HEK293 (cell line): Measurements from ENCODE around the gene SF3B3.

ENCODE experiments used
- CTCF ChIA-PET: fragments of 350-600 bp; formaldehyde crosslinking; extraction: SDS; loops from one replicate; lab custom pipeline; 2021; ENCODE audit warnings: antibody characterized with exemption; lab: Yijun Ruan, JAX
- POLR2A ChIA-PET: fragments of 300-600 bp; formaldehyde crosslinking; extraction: SDS; loops from one replicate; lab custom pipeline; 2020; ENCODE audit warnings: antibody characterized with exemption, inconsistent platforms; lab: Yijun Ruan, JAX
- H3K27ac ChIP-seq: fragments of 200-500 bp; sonication (Bioruptor generic); 2 replicates; pipeline ENCODE4 v1.5.1; 2014; ENCODE audit warnings: low read depth, low read length, control low read depth, inconsistent platforms; ENCODE audit errors: extremely low read depth
- H3K36me3 ChIP-seq, 2 experiments: fragments of 200-500 bp in 1 of 2; sonication (Bioruptor generic) in 1 of 2; 1 replicate in 1 of 2; 2 replicates in 1 of 2; pipeline ENCODE4 v1.5.1; 2014 to 2017; ENCODE audit warnings: inconsistent platforms in 2 of 2, low read length in 2 of 2; ENCODE audit not compliant: control insufficient read depth in 2 of 2, insufficient read depth in 1 of 2
- H3K4me1 ChIP-seq: fragments of 200-500 bp; sonication (Bioruptor generic); 2 replicates; pipeline ENCODE4 v1.5.1; 2014; ENCODE audit warnings: mild to moderate bottlenecking, low read length, inconsistent platforms; ENCODE audit not compliant: control insufficient read depth, insufficient read depth
- H3K4me3 ChIP-seq: 2 replicates; pipeline ENCODE4 v1.5.1; 2011; ENCODE audit warnings: low read depth, mild to moderate bottlenecking, control low read depth, low read length, moderate library complexity
- H3K9me3 ChIP-seq: fragments of 200-500 bp; sonication (Bioruptor generic); 2 replicates; pipeline ENCODE4 v1.5.1; 2014; ENCODE audit warnings: low read depth, low read length, inconsistent platforms; ENCODE audit not compliant: control insufficient read depth, insufficient read depth
- GLIS2 ChIP-seq: fragments of 450-650 bp; formaldehyde crosslinking; IDR thresholded peaks from 2 replicates; pipeline ENCODE4 v1.5.1; 2016; ENCODE audit warnings: missing biosample characterization, missing genetic modification characterization
- HOXC10 ChIP-seq: sonication (generic); formaldehyde crosslinking; IDR thresholded peaks from 2 replicates; pipeline ENCODE4 v1.8.1; 2023; ENCODE audit warnings: mild to moderate bottlenecking, missing genetic modification reagents
- HOXD13 ChIP-seq: sonication (generic); formaldehyde crosslinking; IDR thresholded peaks from 2 replicates; pipeline ENCODE4 v1.8.0; 2022; ENCODE audit warnings: missing genetic modification reagents, borderline replicate concordance
- SALL2 ChIP-seq: fragments of 450-650 bp; formaldehyde crosslinking; IDR thresholded peaks from 2 replicates; pipeline ENCODE4 v1.5.0; 2017; ENCODE audit warnings: missing biosample characterization, mild to moderate bottlenecking, missing genetic modification characterization, borderline replicate concordance
- ZBTB11 ChIP-seq: fragments of 450-650 bp; formaldehyde crosslinking; conservative IDR thresholded peaks from 2 replicates; pipeline ENCODE4 v1.5.1; 2016; ENCODE audit warnings: low read depth, missing biosample characterization, missing genetic modification characterization
- ZNF114 ChIP-seq: fragments of 450-650 bp; formaldehyde crosslinking; IDR thresholded peaks from 2 replicates; pipeline ENCODE4 v1.5.0; 2017; ENCODE audit warnings: missing biosample characterization, missing genetic modification characterization
- ZNF146 ChIP-seq: fragments of 450-650 bp; formaldehyde crosslinking; IDR thresholded peaks from 2 replicates; pipeline ENCODE4 v1.5.1; 2016; ENCODE audit warnings: missing biosample characterization, missing genetic modification characterization
- ZNF148 ChIP-seq: fragments of 450-650 bp; formaldehyde crosslinking; IDR thresholded peaks from 2 replicates; pipeline ENCODE4 v1.5.0; 2017; ENCODE audit warnings: missing biosample characterization, missing genetic modification characterization, borderline replicate concordance
- ZNF157 ChIP-seq: fragments of 450-650 bp; formaldehyde crosslinking; IDR thresholded peaks from 2 replicates; pipeline ENCODE4 v1.5.1; 2016; ENCODE audit warnings: missing biosample characterization, missing genetic modification characterization
- ZNF350 ChIP-seq: fragments of 450-650 bp; formaldehyde crosslinking; IDR thresholded peaks from 2 replicates; pipeline ENCODE4 v1.5.0; 2017; ENCODE audit warnings: missing biosample characterization, mild to moderate bottlenecking, missing genetic modification characterization
- ZNF449 ChIP-seq: fragments of 450-650 bp; formaldehyde crosslinking; IDR thresholded peaks from 2 replicates; pipeline ENCODE4 v1.5.1; 2017; ENCODE audit warnings: missing biosample characterization, mild to moderate bottlenecking, missing genetic modification characterization, moderate library complexity
- ZNF513 ChIP-seq: fragments of 450-650 bp; IDR thresholded peaks from 2 replicates; pipeline ENCODE4 v1.5.1; 2018; ENCODE audit warnings: missing biosample characterization, missing genetic modification characterization
- ZNF585B ChIP-seq: fragments of 450-650 bp; formaldehyde crosslinking; IDR thresholded peaks from 2 replicates; pipeline ENCODE4 v1.5.1; 2016; ENCODE audit warnings: missing biosample characterization, missing genetic modification characterization
- ZNF610 ChIP-seq: fragments of 450-650 bp; formaldehyde crosslinking; IDR thresholded peaks from 2 replicates; pipeline ENCODE4 v1.5.1; 2016; ENCODE audit warnings: missing biosample characterization, missing genetic modification characterization, borderline replicate concordance
- ZNF639 ChIP-seq: fragments of 450-650 bp; formaldehyde crosslinking; IDR thresholded peaks from 2 replicates; pipeline ENCODE4 v1.5.1; 2016; ENCODE audit warnings: missing biosample characterization, missing genetic modification characterization
- ZSCAN23 ChIP-seq: fragments of 450-650 bp; formaldehyde crosslinking; IDR thresholded peaks from 2 replicates; pipeline ENCODE4 v1.5.1; 2016; ENCODE audit warnings: missing biosample characterization, missing genetic modification characterization

SF3B3 gene

GRCh38 chr16:70563636-70564035 is 40.0 kb downstream of the SF3B3 start:
- ChIA-PET POLR2A (no interaction called here), CTCF (interaction anchor here (0.8 to 1.0 kb wide), 2 partner anchors 9 to 207 kb away, joined by 3 read pairs; no protein-coding TSS in a partner anchor)
- peaks cover 78 to 99% of the 10 kb centered on the region in 2 experiments for H3K36me3 ChIP-seq
- no peaks in the 10 kb centered on the region for H3K4me1 ChIP-seq
- no peak overlapping the region for H3K4me3 ChIP-seq
- no peaks in the 10 kb centered on the region for H3K9me3 ChIP-seq
- TF ChIP-seq ZNF639 (tag by site-specific recombination) (no peak), HOXC10 (CRISPR knock-in tag) (no peak), ZNF585B (tag by site-specific recombination) (no peak), ZNF146 (tag by site-specific recombination) (no peak), ZNF449 (tag by site-specific recombination) (no peak), ZBTB11 (no peak), ZNF157 (no peak), ZNF610 (tag by site-specific recombination) (no peak), ZSCAN23 (tag by site-specific recombination) (no peak), SALL2 (tag by site-specific recombination) (no peak)
- H3K27ac ChIP-seq, result no peak overlapping the region

- no peak overlapping the region for H3K27ac ChIP-seq
- H3K9me3 ChIP-seq, result no peaks in the 10 kb centered on the region
- no peaks in the 10 kb centered on the region for H3K4me1 ChIP-seq
- CTCF ChIA-PET, result interaction anchor here (0.6 to 0.8 kb wide), 2 partner anchors 9 to 88 kb away, joined by 3 to 4 read pairs; no protein-coding TSS in a partner anchor
- H3K4me3 ChIP-seq, result no peak overlapping the region
- H3K36me3 ChIP-seq, result peaks cover 68 to 100% of the 10 kb centered on the region in 2 experiments
- POLR2A ChIA-PET, result no interaction called here
- TF ChIP-seq HOXD13 (CRISPR knock-in tag) (no peak), ZNF148 (no peak), ZNF114 (no peak), ZNF350 (tag by site-specific recombination) (no peak), ZNF513 (tag by site-specific recombination) (no peak), GLIS2 (tag by site-specific recombination) (no peak), ZNF585B (tag by site-specific recombination) (no peak), ZNF639 (tag by site-specific recombination) (no peak)
Observed at GRCh38 chr16:70565053-70565452, 41.4 kb downstream of the SF3B3 start.
